Measurements from ENCODE around the gene ZNF281.

- TF ChIP-seq KLF7 (tag by site-specific recombination; IDR thresholded peaks at IDR 0.05; ENCODE audit: borderline replicate concordance), result no peak
- TF ChIP-seq ATF2 (tag by site-specific recombination; IDR thresholded peaks at IDR 0.05; ENCODE audit: low read depth), result no peak
- no peak for TF ChIP-seq CTCF (tag by site-specific recombination; IDR thresholded peaks at IDR 0.05)
- no peak for TF ChIP-seq YY1 (tag by site-specific recombination; IDR thresholded peaks at IDR 0.05)
- no peak for TF ChIP-seq REST (tag by site-specific recombination; IDR thresholded peaks at IDR 0.05)
- no peak for TF ChIP-seq ZNF266 (tag by site-specific recombination; IDR thresholded peaks at IDR 0.05; ENCODE audit: low read depth)
- no peak for TF ChIP-seq ZNF670 (tag by site-specific recombination; IDR thresholded peaks at IDR 0.05; ENCODE audit: low read depth)
- TF ChIP-seq ZBTB1 (tag by site-specific recombination; IDR thresholded peaks at IDR 0.05), result no peak
- no peak for TF ChIP-seq HOXA7 (CRISPR knock-in tag; IDR thresholded peaks at IDR 0.05; ENCODE audit: borderline replicate concordance)
- TF ChIP-seq ZNF280C (tag by site-specific recombination; IDR thresholded peaks at IDR 0.05), result no peak
- no peak for TF ChIP-seq ZNF211 (tag by site-specific recombination; IDR thresholded peaks at IDR 0.05; ENCODE audit: low read depth)
Observed at GRCh38 chr1:200379432-200379757, 30.4 kb downstream of the ZNF281 start.
